Measurements from ENCODE around the gene PIGK. TPM values are rescaled to one million over a fixed set of nuclear protein-coding genes. Genes with fewer than 3 reads are reported as not detected.

Gene PIGK
- polyA plus RNA-seq, 1 donor (not counting 4 experiments of a cell fraction or from before 2014, with no cell fraction given), result 29.4 TPM

DNA sequence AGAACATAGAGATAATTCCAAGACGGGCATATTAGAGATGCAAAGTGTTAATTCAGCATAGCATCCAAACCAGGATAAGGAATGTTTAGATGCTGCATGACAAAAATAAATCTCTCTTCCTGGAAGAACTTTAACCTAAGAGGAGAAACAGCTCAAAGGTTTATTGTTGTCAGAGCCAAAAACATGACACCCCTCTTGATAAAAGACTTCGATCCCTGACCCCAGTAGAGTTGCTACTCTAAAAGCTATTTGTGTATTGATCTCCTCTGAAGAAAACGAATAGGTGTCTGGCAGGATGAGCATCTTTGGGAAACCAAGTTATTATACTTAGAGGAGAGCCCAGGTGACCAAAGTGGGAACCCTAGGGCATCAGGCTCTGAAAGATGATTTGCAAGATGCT, 158.1 kb downstream of the PIGK start:
- TF ChIP-seq CTCF (optimal IDR thresholded peaks at IDR 0.05 in 1 of 3, IDR thresholded peaks at IDR 0.05 in 1 of 3, conservative IDR thresholded peaks at IDR 0.05 in 1 of 3; ENCODE audit: extremely low read depth in 1 of 3, insufficient read depth in 2 of 3, low read length in 3 of 3) (no peak), EZH2 (IDR thresholded peaks at IDR 0.05; ENCODE audit: low read length) (no peak)
- Histone ChIP-seq H3K79me2 (ENCODE audit: control insufficient read depth, insufficient read depth, low read length) (no peaks in the 10 kb centered on the region), H3K27me3 (ENCODE audit: control insufficient read depth, extremely low read depth, insufficient read depth, low read length) (no peaks in the 10 kb centered on the region), H3K4me3 (ENCODE audit: control insufficient read depth in 2 of 3, extremely low read depth in 1 of 3, insufficient read depth in 2 of 3, low read depth in 1 of 3, low read length in 3 of 3) (no peak overlapping the region), H3K9me3 (ENCODE audit: control insufficient read depth, low read depth, low read length) (no peaks in the 10 kb centered on the region), H3K9ac (ENCODE audit: control insufficient read depth, extremely low read depth, insufficient read depth, low read length) (no peak overlapping the region), H4K20me1 (ENCODE audit: control insufficient read depth, extremely low read depth, insufficient read depth, low read length) (no peaks in the 10 kb centered on the region), H3K9me1 (ENCODE audit: control insufficient read depth, extremely low read depth, insufficient read depth, low read length) (no peaks in the 10 kb centered on the region), H3K4me2 (ENCODE audit: control insufficient read depth, extremely low read depth, insufficient read depth, low read depth, low read length) (no peak overlapping the region), H3K27ac (ENCODE audit: control insufficient read depth, insufficient read depth, low read length) (no peak overlapping the region), H2AFZ (ENCODE audit: control insufficient read depth, low read length) (no peak overlapping the region), H3K4me1 (ENCODE audit: control insufficient read depth, extremely low read depth, insufficient read depth, low read length) (peaks cover 7% of the 10 kb centered on the region), H3K36me3 (ENCODE audit: control insufficient read depth in 2 of 2, extremely low read depth in 1 of 2, insufficient read depth in 2 of 2, low read length in 2 of 2) (peaks cover 0 to 2% of the 10 kb centered on the region in 2 experiments)
- FAIRE-seq, result no peak
- DNase-seq (ENCODE audit: low read depth, low spot score), result no peak
- dilution Hi-C loops (cut with MboI; ENCODE audit: extremely low pct_ligation_motif_present, low sequenced_read_pairs), result no loop called here

DNA sequence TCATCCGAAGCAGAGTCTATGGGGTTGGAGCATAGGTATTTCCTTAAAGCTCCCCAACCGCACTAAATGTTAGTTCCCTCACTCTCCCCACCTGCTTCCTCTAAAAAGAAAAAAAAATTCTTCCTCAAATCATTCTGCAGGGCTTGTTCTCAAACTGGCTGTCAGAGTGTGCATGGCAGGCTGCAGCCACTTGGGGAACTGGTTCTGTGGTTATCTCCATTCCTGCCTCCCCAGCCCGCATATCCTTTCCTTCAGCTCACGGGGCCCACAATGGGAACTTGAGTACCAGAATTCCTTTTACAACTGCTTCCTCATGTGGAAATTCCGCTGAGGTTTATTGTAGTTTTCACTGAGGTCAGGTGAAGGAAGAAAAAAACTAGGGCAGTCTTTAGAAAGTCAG, 159.2 kb downstream of the PIGK start:
- no peak overlapping the region for H3K27ac ChIP-seq (ENCODE audit: control insufficient read depth, insufficient read depth, low read length)
- H3K9me3 ChIP-seq (ENCODE audit: control insufficient read depth, low read depth, low read length), result no peaks in the 10 kb centered on the region
- TF ChIP-seq EZH2 (IDR thresholded peaks at IDR 0.05; ENCODE audit: low read length), result no peak
- TF ChIP-seq CTCF (optimal IDR thresholded peaks at IDR 0.05 in 1 of 3, IDR thresholded peaks at IDR 0.05 in 1 of 3, conservative IDR thresholded peaks at IDR 0.05 in 1 of 3; ENCODE audit: extremely low read depth in 1 of 3, insufficient read depth in 2 of 3, low read length in 3 of 3), result peak in 1 of 3 experiments; percentile 10
- peaks cover 8% of the 10 kb centered on the region for H3K4me1 ChIP-seq (ENCODE audit: control insufficient read depth, extremely low read depth, insufficient read depth, low read length)
- H4K20me1 ChIP-seq (ENCODE audit: control insufficient read depth, extremely low read depth, insufficient read depth, low read length), result no peaks in the 10 kb centered on the region
- no peaks in the 10 kb centered on the region for H3K79me2 ChIP-seq (ENCODE audit: control insufficient read depth, insufficient read depth, low read length)
- no peak overlapping the region for H3K9ac ChIP-seq (ENCODE audit: control insufficient read depth, extremely low read depth, insufficient read depth, low read length)
- H3K27me3 ChIP-seq (ENCODE audit: control insufficient read depth, extremely low read depth, insufficient read depth, low read length), result no peaks in the 10 kb centered on the region
- H3K9me1 ChIP-seq (ENCODE audit: control insufficient read depth, extremely low read depth, insufficient read depth, low read length), result no peaks in the 10 kb centered on the region
- no peak overlapping the region for H3K4me3 ChIP-seq (ENCODE audit: control insufficient read depth in 2 of 3, extremely low read depth in 1 of 3, insufficient read depth in 2 of 3, low read depth in 1 of 3, low read length in 3 of 3)
- H3K4me2 ChIP-seq (ENCODE audit: control insufficient read depth, extremely low read depth, insufficient read depth, low read depth, low read length), result no peak overlapping the region
- DNase-seq (ENCODE audit: low read depth, low spot score), result no peak
- no peak for FAIRE-seq
- no peak overlapping the region for H2AFZ ChIP-seq (ENCODE audit: control insufficient read depth, low read length)
- peaks cover 0 to 2% of the 10 kb centered on the region in 2 experiments for H3K36me3 ChIP-seq (ENCODE audit: control insufficient read depth in 2 of 2, extremely low read depth in 1 of 2, insufficient read depth in 2 of 2, low read length in 2 of 2)
- dilution Hi-C loops (cut with MboI; ENCODE audit: extremely low pct_ligation_motif_present, low sequenced_read_pairs), result no loop called here

Measured in keratinocyte (primary cell).